ENCODE measurements around the gene PTPRR. TPM values are rescaled to one million over a fixed set of nuclear protein-coding genes. Genes with fewer than 3 reads are reported as not detected.

Gene PTPRR
- total RNA-seq, 2 donors from 2014 or later, result 0.32 to 2.4 TPM

DNA sequence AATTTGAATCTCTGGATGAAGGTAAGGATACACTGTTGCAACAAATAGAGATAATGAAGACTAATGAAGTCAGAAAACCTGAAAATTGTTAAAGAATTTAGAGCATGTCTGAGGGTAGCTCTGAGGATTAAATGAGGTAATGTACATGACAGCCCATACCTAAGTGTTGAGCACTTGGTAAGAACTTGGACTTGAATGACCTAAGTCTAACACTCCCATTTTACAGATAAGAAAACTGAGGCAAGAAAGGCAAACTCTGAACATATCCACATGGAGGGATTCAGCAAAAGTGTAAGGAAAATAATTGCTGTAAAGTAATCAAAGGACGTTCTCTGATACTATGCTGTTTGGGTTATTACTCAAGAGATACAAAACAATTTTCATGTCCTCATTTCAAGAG is 312.4 kb downstream of the PTPRR start:
- 89% methylated on average over 1 of the region's 1 CpG for WGBS
- no peak for DNase-seq (ENCODE audit: low spot score)
- H3K9me3 ChIP-seq, result no peaks in the 10 kb centered on the region
- TF ChIP-seq, protein P1, sequence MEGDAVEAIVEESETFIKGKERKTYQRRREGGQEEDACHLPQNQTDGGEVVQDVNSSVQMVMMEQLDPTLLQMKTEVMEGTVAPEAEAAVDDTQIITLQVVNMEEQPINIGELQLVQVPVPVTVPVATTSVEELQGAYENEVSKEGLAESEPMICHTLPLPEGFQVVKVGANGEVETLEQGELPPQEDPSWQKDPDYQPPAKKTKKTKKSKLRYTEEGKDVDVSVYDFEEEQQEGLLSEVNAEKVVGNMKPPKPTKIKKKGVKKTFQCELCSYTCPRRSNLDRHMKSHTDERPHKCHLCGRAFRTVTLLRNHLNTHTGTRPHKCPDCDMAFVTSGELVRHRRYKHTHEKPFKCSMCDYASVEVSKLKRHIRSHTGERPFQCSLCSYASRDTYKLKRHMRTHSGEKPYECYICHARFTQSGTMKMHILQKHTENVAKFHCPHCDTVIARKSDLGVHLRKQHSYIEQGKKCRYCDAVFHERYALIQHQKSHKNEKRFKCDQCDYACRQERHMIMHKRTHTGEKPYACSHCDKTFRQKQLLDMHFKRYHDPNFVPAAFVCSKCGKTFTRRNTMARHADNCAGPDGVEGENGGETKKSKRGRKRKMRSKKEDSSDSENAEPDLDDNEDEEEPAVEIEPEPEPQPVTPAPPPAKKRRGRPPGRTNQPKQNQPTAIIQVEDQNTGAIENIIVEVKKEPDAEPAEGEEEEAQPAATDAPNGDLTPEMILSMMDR (IDR thresholded peaks at IDR 0.05), result no peak
- TF ChIP-seq POLR2AphosphoS5 (IDR thresholded peaks at IDR 0.05) (no peak), POLR2A (IDR thresholded peaks at IDR 0.05) (no peak)
- intact Hi-C loops (cut with DNase I), result no loop called here
- no peaks in the 10 kb centered on the region for H3K27me3 ChIP-seq (replicated peaks; ENCODE audit: insufficient read depth)
- H3K4me1 ChIP-seq (replicated peaks), result no peaks in the 10 kb centered on the region
- no peak overlapping the region for H3K27ac ChIP-seq
- peak overlapping the region in 1 of 2 donors; percentile 41 for H3K4me3 ChIP-seq
- H3K36me3 ChIP-seq, result no peaks in the 10 kb centered on the region

DNA sequence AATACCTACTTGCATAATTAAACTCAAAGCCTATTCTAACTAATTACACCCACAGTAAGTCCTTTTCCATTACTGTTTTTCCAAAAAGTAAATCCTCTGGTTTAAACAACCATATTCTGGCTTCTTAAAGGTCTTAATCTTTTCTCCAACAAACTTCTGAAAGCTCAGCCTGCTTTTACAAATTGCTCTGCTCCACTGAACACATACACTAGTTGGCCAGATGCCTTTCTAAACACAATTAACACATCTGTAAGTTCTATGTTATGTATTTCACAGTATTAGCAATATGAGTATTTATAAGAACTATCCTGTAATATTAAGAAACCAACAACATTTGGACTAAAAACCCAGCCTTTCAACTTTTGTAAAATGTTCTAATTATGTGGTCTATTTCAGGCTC is 313.4 kb downstream of the PTPRR start:
- no peak overlapping the region for H3K4me3 ChIP-seq
- TF ChIP-seq, protein P1 (IDR thresholded peaks at IDR 0.05), result no peak
- TF ChIP-seq POLR2AphosphoS5 (IDR thresholded peaks at IDR 0.05) (no peak), POLR2A (IDR thresholded peaks at IDR 0.05) (no peak)
- intact Hi-C loops (cut with DNase I), result no loop called here
- no peaks in the 10 kb centered on the region for H3K27me3 ChIP-seq (replicated peaks; ENCODE audit: insufficient read depth)
- no peaks in the 10 kb centered on the region for H3K9me3 ChIP-seq
- H3K27ac ChIP-seq, result no peak overlapping the region
- DNase-seq (ENCODE audit: low spot score), result no peak
- H3K4me1 ChIP-seq (replicated peaks), result no peaks in the 10 kb centered on the region
- no peaks in the 10 kb centered on the region for H3K36me3 ChIP-seq

DNA sequence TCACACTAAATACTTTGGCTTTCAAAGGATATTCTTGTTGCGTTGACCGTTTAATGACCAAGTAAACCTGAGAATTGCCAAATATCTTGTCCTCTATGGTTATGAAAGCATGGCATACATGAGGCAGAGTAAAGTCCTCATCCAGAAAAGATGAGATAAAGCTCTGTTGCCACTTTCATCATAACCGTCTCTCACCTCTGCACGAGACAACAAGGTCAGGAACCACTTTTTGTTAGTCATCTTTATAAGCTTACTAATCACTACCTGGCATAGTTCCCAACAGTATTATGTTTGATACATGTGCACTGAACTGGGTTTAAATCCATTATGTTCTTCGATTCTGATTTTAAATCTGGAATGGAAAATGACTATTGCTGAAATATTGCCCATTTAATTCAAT is 314.6 kb downstream of the PTPRR start:
- DNase-seq (ENCODE audit: low spot score), result no peak
- H3K4me3 ChIP-seq, result no peak overlapping the region
- intact Hi-C loops (cut with DNase I), result no loop called here
- H3K9me3 ChIP-seq, result no peaks in the 10 kb centered on the region
- H3K27ac ChIP-seq, result no peak overlapping the region
- H3K4me1 ChIP-seq (replicated peaks), result no peaks in the 10 kb centered on the region
- 68% methylated on average over 5 of the region's 5 CpGs for WGBS
- TF ChIP-seq, protein P1 (IDR thresholded peaks at IDR 0.05), result no peak
- H3K36me3 ChIP-seq, result no peaks in the 10 kb centered on the region
- no peaks in the 10 kb centered on the region for H3K27me3 ChIP-seq (replicated peaks; ENCODE audit: insufficient read depth)

DNA sequence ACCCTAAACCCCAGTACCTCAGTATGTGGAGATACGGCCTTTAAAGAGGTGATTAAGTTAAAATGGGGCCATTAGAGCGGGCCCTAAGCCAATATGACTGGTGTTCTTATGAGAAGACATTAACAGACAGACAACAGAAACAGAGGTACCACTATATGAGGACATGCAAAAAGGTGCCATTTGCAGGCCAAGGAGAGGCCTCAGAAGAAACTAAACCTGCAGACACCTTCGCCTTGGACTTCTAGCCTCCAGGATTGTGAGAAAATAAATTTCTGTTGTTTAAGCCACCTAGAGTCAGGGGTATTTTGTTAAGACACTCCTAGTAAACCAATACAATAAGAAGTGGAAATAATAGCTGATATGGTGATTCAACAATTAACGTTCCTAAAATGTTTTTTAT is 315.9 kb downstream of the PTPRR start:
- TF ChIP-seq, protein P1 (IDR thresholded peaks at IDR 0.05), result no peak
- TF ChIP-seq POLR2A (IDR thresholded peaks at IDR 0.05), result no peak
- no peak for TF ChIP-seq POLR2AphosphoS5 (IDR thresholded peaks at IDR 0.05)
- H3K36me3 ChIP-seq, result no peaks in the 10 kb centered on the region
- DNase-seq (ENCODE audit: low spot score), result no peak
- 93% methylated on average over 4 of the region's 4 CpGs for WGBS
- no peaks in the 10 kb centered on the region for H3K27me3 ChIP-seq (replicated peaks; ENCODE audit: insufficient read depth)
- H3K4me1 ChIP-seq (replicated peaks), result no peaks in the 10 kb centered on the region
- no peak overlapping the region for H3K27ac ChIP-seq
- no peak overlapping the region for H3K4me3 ChIP-seq
- H3K9me3 ChIP-seq, result no peaks in the 10 kb centered on the region
- intact Hi-C loops (cut with DNase I), result no loop called here

DNA sequence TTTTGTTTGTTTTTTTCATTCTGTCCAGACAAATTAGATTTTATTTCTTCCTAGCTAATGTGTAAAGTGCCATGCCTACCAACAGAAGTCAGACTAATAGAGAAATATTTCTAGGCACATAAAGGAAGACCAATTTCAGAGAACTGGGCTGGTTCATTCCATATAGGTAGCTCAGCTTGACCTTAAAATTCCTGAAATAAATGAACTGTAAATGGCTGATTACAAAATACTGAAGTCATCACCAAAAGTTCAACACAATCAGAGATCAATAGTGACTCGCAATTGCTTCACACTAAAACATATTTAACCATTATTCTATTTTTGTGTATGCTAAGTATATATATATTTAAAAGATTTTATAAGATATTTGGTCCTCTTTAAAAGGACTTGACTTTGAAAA is 317.5 kb downstream of the PTPRR start:
- intact Hi-C loops (cut with DNase I), result no loop called here
- H3K4me3 ChIP-seq, result no peak overlapping the region
- no peak overlapping the region for H3K27ac ChIP-seq
- no peaks in the 10 kb centered on the region for H3K4me1 ChIP-seq (replicated peaks)
- TF ChIP-seq, protein P1 (IDR thresholded peaks at IDR 0.05), result no peak
- TF ChIP-seq POLR2A (IDR thresholded peaks at IDR 0.05) (no peak), POLR2AphosphoS5 (IDR thresholded peaks at IDR 0.05) (no peak)
- no peaks in the 10 kb centered on the region for H3K27me3 ChIP-seq (replicated peaks; ENCODE audit: insufficient read depth)
- no peaks in the 10 kb centered on the region for H3K36me3 ChIP-seq
- H3K9me3 ChIP-seq, result no peaks in the 10 kb centered on the region
- no peak for DNase-seq (ENCODE audit: low spot score)
- 41% methylated on average over 1 of the region's 1 CpG for WGBS

Data from prostate gland (tissue), 2 donors.